Glomerular visceral epithelial cell (primary cell): ENCODE measurements around the gene NCCRP1.

Experiments used
- DNase-seq: peaks from one replicate; pipeline ENCODE4 v3.0.0-alpha.2; 2016; ENCODE audit errors: extremely low spot score

NCCRP1 gene

GRCh38 chr19:39180749-39181148, 16.0 kb upstream of the NCCRP1 start:
- no peak for DNase-seq

GRCh38 chr19:39181500-39182173, 15.1 kb upstream of the NCCRP1 start:
- no peak for DNase-seq

- no peak for DNase-seq
Observed at GRCh38 chr19:39182174-39182505, 14.6 kb upstream of the NCCRP1 start.

- no peak for DNase-seq
Observed at GRCh38 chr19:39183104-39183503, 13.7 kb upstream of the NCCRP1 start.

GRCh38 chr19:39186391-39186790, 10.4 kb upstream of the NCCRP1 start:
- DNase-seq: no peak

GRCh38 chr19:39187552-39187943, 9.2 kb upstream of the NCCRP1 start:
- DNase-seq: no peak

GRCh38 chr19:39188960-39189359, 7.8 kb upstream of the NCCRP1 start:
- no peak for DNase-seq

GRCh38 chr19:39190768-39191167, 6.0 kb upstream of the NCCRP1 start:
- no peak for DNase-seq

- no peak for DNase-seq
Observed at GRCh38 chr19:39192846-39193245, 3.9 kb upstream of the NCCRP1 start.

GRCh38 chr19:39193803-39194202, 3.0 kb upstream of the NCCRP1 start:
- DNase-seq: peak; percentile 15

- peak; percentile 25 for DNase-seq
Observed at GRCh38 chr19:39194832-39195542, 1.8 kb upstream of the NCCRP1 start.

GRCh38 chr19:39195755-39196154, 1.0 kb upstream of the NCCRP1 start:
- DNase-seq: no peak

- DNase-seq: no peak
Observed at GRCh38 chr19:39196320-39196719, 444 bp upstream of the NCCRP1 start.

- no peak for DNase-seq
Observed at GRCh38 chr19:39197808-39198207, 1.0 kb downstream of the NCCRP1 start.

- peak; percentile 78 for DNase-seq
Observed at GRCh38 chr19:39199025-39199424, 2.3 kb downstream of the NCCRP1 start.

- DNase-seq: no peak
Observed at GRCh38 chr19:39200066-39200802, 3.5 kb downstream of the NCCRP1 start.

- no peak for DNase-seq
Observed at GRCh38 chr19:39200803-39201115, 4.0 kb downstream of the NCCRP1 start.

- DNase-seq: no peak
Observed at GRCh38 chr19:39202998-39203355, 6.2 kb downstream of the NCCRP1 start.

GRCh38 chr19:39203372-39204341, 6.9 kb downstream of the NCCRP1 start, which contains the start of gene SYCN:
Gene SYCN, minus strand, starts transcription at chr19:39204263. Its CDS starts 9 bp downstream, at chr19:39204254.
- no peak for DNase-seq

GRCh38 chr19:39205449-39205764, 8.6 kb downstream of the NCCRP1 start:
- DNase-seq: no peak

GRCh38 chr19:39206122-39206521, 9.4 kb downstream of the NCCRP1 start:
- DNase-seq: no peak

- DNase-seq: no peak
Observed at GRCh38 chr19:39207293-39207836, 10.6 kb downstream of the NCCRP1 start.
